Heart right ventricle (tissue), 16 donors: Measurements from ENCODE around the gene SLC4A7. TPM values are rescaled to one million over a fixed set of nuclear protein-coding genes. Genes with fewer than 3 reads are reported as not detected.

Experiments
- ATAC-seq, 8 donors: fragments of 200-7000 bp; cut with Tn5 transposase; one replicate each; pipeline ENCODE4 v1.9.1; 2020; ENCODE audit warnings: mild to moderate bottlenecking in 8 of 8, moderate library complexity in 8 of 8, moderate number of reproducible peaks in 1 of 8
- DNase-seq, 2 donors: peaks; one replicate each; pipeline ENCODE4 v3.0.0-alpha.2; 2020
- H3K27ac ChIP-seq, 10 donors: fragments of 200-600 bp; sonication (generic) in 2 of 10; one replicate each; pipeline versions ENCODE4 v1.5.0 to v1.8.0; 2020 to 2022; ENCODE audit warnings: mild to moderate bottlenecking in 3 of 10
- H3K27me3 ChIP-seq, 7 donors: fragments of 200-600 bp; one replicate each; pipeline ENCODE4 v1.8.0; 2021 to 2022; ENCODE audit warnings: mild to moderate bottlenecking in 2 of 7
- H3K36me3 ChIP-seq, 9 donors: fragments of 200-600 bp; sonication (generic) in 1 of 9; one replicate each; pipeline versions ENCODE4 v1.5.0 to v1.8.0; 2020 to 2022; ENCODE audit warnings: mild to moderate bottlenecking in 2 of 9
- H3K4me1 ChIP-seq, 9 donors: fragments of 200-600 bp; sonication (generic) in 1 of 9; one replicate each; pipeline versions ENCODE4 v1.5.0 to v1.8.0; 2020 to 2022; ENCODE audit warnings: mild to moderate bottlenecking in 4 of 9
- H3K4me3 ChIP-seq, 10 donors: fragments of 200-600 bp; sonication (generic) in 2 of 10; one replicate each; pipeline versions ENCODE4 v1.5.0 to v1.8.0; 2020 to 2022; ENCODE audit warnings: mild to moderate bottlenecking in 7 of 10, moderate library complexity in 2 of 10
- H3K9me3 ChIP-seq, 11 donors: fragments of 200-600 bp in 10 of 11; sonication (generic) in 2 of 11; one replicate each; pipeline versions ENCODE4 v1.5.0 to v1.8.0; 2013 to 2022; ENCODE audit warnings: mild to moderate bottlenecking in 2 of 11, control low read depth in 1 of 11, moderate library complexity in 1 of 11
- CTCF ChIP-seq, 9 donors: fragments of 200-600 bp; sonication (generic) in 2 of 9; IDR thresholded peaks; one replicate each; pipeline versions ENCODE4 v1.5.0 to v1.8.0; 2021 to 2022; ENCODE audit warnings: antibody characterized with exemption in 9 of 9, mild to moderate bottlenecking in 5 of 9, moderate library complexity in 1 of 9
- WGBS, 2 donors: extraction: QIAGEN DNeasy Blood & Tissue Kit; methylation state at CpG; one replicate each; pipeline ENCODE4 v1.1.7; 2013; ENCODE audit warnings: inconsistent platforms in 1 of 2; 5-methylcytosine and 5-hydroxymethylcytosine counted together
- intact Hi-C, 10 donors: fragments of 100-400 bp; cut with DNase I; formaldehyde crosslinking; loops; one replicate each; pipeline versions ENCODE4 v1.11.1 to v1.14.2; 2022
- polyA plus RNA-seq, 2 donors: library from polyadenylated mRNA; stranded (reverse); fragments of 200-250 nt; gene quantifications; one replicate each; pipeline ENCODE4 v1.2.3, GENCODE V29; 2013
- total RNA-seq, 10 donors: library from RNA; stranded (reverse); fragmentation: NEBNext Ultra II Directional in 3 of 10; extraction: Animal tissue kit (Norgen Biotek cat#: 25700) in 3 of 10; gene quantifications; one replicate each; pipeline versions ENCODE4 v1.2.1 to v1.2.4, GENCODE V29; 2021 to 2023
- donor health status: Arrhythmogenic right ventricular cardiomyopathy.
- donor health status: ischemic (EF 13 %, LVEDD 7.1; RV severe dilation, severe dysfunction).
- donor health status: healthy with polysubstance abuse.
- donor health status: DM: no; HTN: yes; CAD: no.
- donor health status: DM: no; HTN: no; CAD: no.
- donor health status: ischemic (EF 25% LVEDD 6.9; RV normal size, moderate dysfunction).
- donor health status: ischemic (EF 25% LVEDD 5.7; RV mildly dilated, moderate dysfunction).
- donor health status: healthy.
- donor health status: DM: yes; HTN: yes; CAD: no.
- donor health status: Ischemic cardiomyopathy.
- donor health status: ischemic (EF 35%, LVEDD 5.7; RV mildly dilated, moderate dysfunction).
- donor health status: nonischemic (EF 11% LVEDD 7.7; RV severe dilation, severe dysfunction).
- donor health status: DM: yes; HTN: yes; CAD: no.
- donor health status: PGD.
- donor health status: ischemic (EF 29% LVEDD 5.4; RV normal size, mild dysfunction).
- donor health status: nonischemic (EF 23%, LVEDD 6.1; RV moderate dilation, normal function).

The SLC4A7 gene
- total and polyA plus RNA-seq, 12 donors, result 3.0 to 18.7 (median 11.8) TPM

GRCh38 chr3:27360113-27361078 is 123.8 kb downstream of the SLC4A7 start:
- Histone ChIP-seq H3K27ac (peak overlapping the region in 1 of 10 donors; percentile 86), H3K9me3 (no peaks in the 10 kb centered on the region), H3K4me3 (no peak overlapping the region), H3K27me3 (no peaks in the 10 kb centered on the region), H3K4me1 (peaks cover 0 to 32% (median 0%) of the 10 kb centered on the region in 9 donors), H3K36me3 (no peaks in the 10 kb centered on the region)
- TF ChIP-seq CTCF (IDR thresholded peaks at IDR 0.05), result no peak
- intact Hi-C loops, result loop anchor here in 1 of 10 donors (10.0 kb wide), 1 partner anchor 46 kb away; no protein-coding TSS in a partner anchor
- DNase-seq (no peak), ATAC-seq (no peak)
- WGBS, 2 donors, result 74 to 77% methylated on average over 7 of the region's 7 CpGs

GRCh38 chr3:27358372-27358771 is 125.8 kb downstream of the SLC4A7 start:
- H3K9me3 ChIP-seq, result no peaks in the 10 kb centered on the region
- intact Hi-C loops, result loop anchor here in 1 of 10 donors (5.0 kb wide), 1 partner anchor 46 kb away; no protein-coding TSS in a partner anchor
- H3K27ac ChIP-seq, result peak overlapping the region in 1 of 10 donors; percentile 86
- no peaks in the 10 kb centered on the region for H3K36me3 ChIP-seq
- DNase-seq, result no peak
- ATAC-seq, result no peak
- H3K27me3 ChIP-seq, result no peaks in the 10 kb centered on the region
- 75 to 82% methylated on average over 3 of the region's 3 CpGs for WGBS, 2 donors
- no peak overlapping the region for H3K4me3 ChIP-seq
- no peak for TF ChIP-seq CTCF (IDR thresholded peaks at IDR 0.05)
- peaks cover 0 to 32% (median 0%) of the 10 kb centered on the region in 9 donors for H3K4me1 ChIP-seq

- Histone ChIP-seq H3K4me3 (no peak overlapping the region), H3K4me1 (peaks cover 0 to 32% (median 0%) of the 10 kb centered on the region in 9 donors), H3K27ac (no peak overlapping the region), H3K36me3 (no peaks in the 10 kb centered on the region), H3K9me3 (no peaks in the 10 kb centered on the region), H3K27me3 (no peaks in the 10 kb centered on the region)
- peak in 7 of 9 donors; percentile 44 to 67 (median 55) for TF ChIP-seq CTCF (IDR thresholded peaks at IDR 0.05)
- intact Hi-C loops, result loop anchor here in 1 of 10 donors (5.0 kb wide), 1 partner anchor 45 kb away; no protein-coding TSS in a partner anchor
- 42 to 67% methylated on average over 1 of the region's 1 CpG for WGBS, 2 donors
- DNase-seq (peak in 1 of 2 donors; percentile 32), ATAC-seq (peak in 4 of 8 donors; percentile 51 to 74 (median 62))
Observed at GRCh38 chr3:27357665-27358258, 126.4 kb downstream of the SLC4A7 start.

GRCh38 chr3:27356976-27357375 is 127.2 kb downstream of the SLC4A7 start:
- DNase-seq (no peak), ATAC-seq (no peak)
- no peaks in the 10 kb centered on the region for H3K9me3 ChIP-seq
- peaks cover 0 to 32% (median 0%) of the 10 kb centered on the region in 9 donors for H3K4me1 ChIP-seq
- no peak overlapping the region for H3K4me3 ChIP-seq
- H3K27ac ChIP-seq, result no peak overlapping the region
- 85 to 89% methylated on average over 3 of the region's 3 CpGs for WGBS, 2 donors
- intact Hi-C loops, result loop anchor here in 1 of 10 donors (5.0 kb wide), 1 partner anchor 45 kb away; no protein-coding TSS in a partner anchor
- no peak for TF ChIP-seq CTCF (IDR thresholded peaks at IDR 0.05)
- H3K27me3 ChIP-seq, result no peaks in the 10 kb centered on the region
- no peaks in the 10 kb centered on the region for H3K36me3 ChIP-seq
